HEK293T (cell line): ENCODE measurements around the gene TMX4.

Experiments
- CTBP1 ChIP-seq: fragments of 450-650 bp; IDR thresholded peaks from 2 replicates; pipeline ENCODE4 v1.6.1; 2016; ENCODE audit warnings: borderline replicate concordance
- TARDBP ChIP-seq: fragments of 450-650 bp; IDR thresholded peaks from 2 replicates; pipeline ENCODE4 v1.6.1; 2016
- ZNF384 ChIP-seq: fragments of 450-650 bp; IDR thresholded peaks from 2 replicates; pipeline ENCODE4 v1.6.1; 2016

DNA sequence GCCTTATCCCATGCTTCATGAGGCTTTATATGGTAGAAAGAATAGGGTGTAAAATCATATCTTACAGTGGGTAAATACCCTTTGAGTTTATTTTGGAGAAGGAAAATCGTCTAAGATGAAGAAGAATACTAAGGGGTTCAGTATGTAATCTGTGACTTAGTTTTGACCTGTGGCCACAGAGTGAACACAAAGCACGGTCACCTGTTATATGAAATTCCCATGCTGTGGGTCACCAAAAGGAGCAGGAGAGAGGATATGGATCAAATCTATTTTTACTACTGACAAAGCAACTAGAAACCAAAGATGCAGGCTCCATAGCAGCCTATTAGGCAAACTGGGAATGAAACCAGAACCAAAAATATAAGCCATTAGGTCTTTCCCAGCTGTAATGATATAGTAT is 75.7 kb downstream of the TMX4 start:
- TF ChIP-seq CTBP1 (no peak), TARDBP (no peak), ZNF384 (no peak)
